HT-29 (cell line): ENCODE results near the gene ARRDC1. TPM values are rescaled to one million over a fixed set of nuclear protein-coding genes. Genes with fewer than 3 reads are reported as not detected.
A peak's percentile ranks its signal among the peaks of the same experiment; 100 is the strongest.
"Not testable (repeated sequence)": the region's sequence is repeated elsewhere in the genome, so short reads cannot be mapped to it uniquely, and the experiment has no call there.

Source experiments
- DNase-seq: peaks from one replicate; pipeline ENCODE4 v3.0.0-alpha.2; 2015; ENCODE audit warnings: low spot score
- total RNA-seq: library from RNA; depleted of rRNA; stranded (reverse); fragments of >200 nt; shearing (Covaris generic); gene quantifications from 2 replicates; pipeline ENCODE4 v1.2.3, GENCODE V29; 2014

ARRDC1 gene
- total RNA-seq, 1 experiment from 2014 or later: 189 TPM

DNA sequence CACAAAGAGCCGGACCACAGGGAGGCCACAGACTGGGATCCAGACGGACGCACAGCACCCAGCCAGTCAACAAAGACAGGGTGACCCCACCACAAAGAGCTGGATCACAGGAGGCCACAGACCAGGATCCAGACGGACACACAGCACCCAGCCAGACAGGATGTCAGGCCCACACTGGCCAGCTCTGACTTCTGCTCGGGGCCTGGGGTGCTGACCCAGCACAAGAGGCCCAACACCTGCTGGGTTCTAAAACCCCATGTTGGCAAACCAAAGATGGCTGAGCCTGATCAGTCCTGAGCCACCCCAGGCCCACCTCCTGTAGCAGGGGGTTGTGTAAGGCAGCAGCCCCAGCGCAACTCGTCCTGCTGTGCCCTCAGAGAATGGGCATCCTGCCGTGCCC, 21.5 kb upstream of the ARRDC1 start:
- no peak for DNase-seq

GRCh38 chr9:137586854-137587253, 18.6 kb upstream of the ARRDC1 start:
- DNase-seq: no peak

DNA sequence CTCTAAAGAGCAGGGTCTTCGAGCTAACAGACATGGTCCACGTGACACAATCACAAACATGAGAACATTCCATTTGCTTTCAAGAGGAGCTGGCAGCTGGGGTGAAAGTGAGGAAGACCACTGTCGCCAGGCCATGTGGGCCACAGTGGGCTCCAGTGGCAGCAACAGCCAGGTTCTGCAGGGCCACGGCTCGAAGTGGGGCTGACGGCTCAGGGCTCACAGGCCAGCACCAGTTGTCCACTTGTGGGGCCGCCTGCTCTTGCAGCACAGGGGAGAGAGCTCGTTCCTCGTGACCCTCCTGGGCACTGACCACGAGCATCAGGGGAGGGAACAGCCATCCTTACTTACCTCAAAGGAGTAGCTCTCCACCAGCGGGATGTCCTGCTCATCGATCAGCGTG, 17.2 kb upstream of the ARRDC1 start:
- no peak for DNase-seq

- DNase-seq: no peak
Observed at GRCh38 chr9:137588891-137589290, 16.6 kb upstream of the ARRDC1 start.

GRCh38 chr9:137589441-137590122, 15.9 kb upstream of the ARRDC1 start:
- DNase-seq: peak; percentile 32

- no peak for DNase-seq
Observed at GRCh38 chr9:137590123-137590468, 15.4 kb upstream of the ARRDC1 start.

DNA sequence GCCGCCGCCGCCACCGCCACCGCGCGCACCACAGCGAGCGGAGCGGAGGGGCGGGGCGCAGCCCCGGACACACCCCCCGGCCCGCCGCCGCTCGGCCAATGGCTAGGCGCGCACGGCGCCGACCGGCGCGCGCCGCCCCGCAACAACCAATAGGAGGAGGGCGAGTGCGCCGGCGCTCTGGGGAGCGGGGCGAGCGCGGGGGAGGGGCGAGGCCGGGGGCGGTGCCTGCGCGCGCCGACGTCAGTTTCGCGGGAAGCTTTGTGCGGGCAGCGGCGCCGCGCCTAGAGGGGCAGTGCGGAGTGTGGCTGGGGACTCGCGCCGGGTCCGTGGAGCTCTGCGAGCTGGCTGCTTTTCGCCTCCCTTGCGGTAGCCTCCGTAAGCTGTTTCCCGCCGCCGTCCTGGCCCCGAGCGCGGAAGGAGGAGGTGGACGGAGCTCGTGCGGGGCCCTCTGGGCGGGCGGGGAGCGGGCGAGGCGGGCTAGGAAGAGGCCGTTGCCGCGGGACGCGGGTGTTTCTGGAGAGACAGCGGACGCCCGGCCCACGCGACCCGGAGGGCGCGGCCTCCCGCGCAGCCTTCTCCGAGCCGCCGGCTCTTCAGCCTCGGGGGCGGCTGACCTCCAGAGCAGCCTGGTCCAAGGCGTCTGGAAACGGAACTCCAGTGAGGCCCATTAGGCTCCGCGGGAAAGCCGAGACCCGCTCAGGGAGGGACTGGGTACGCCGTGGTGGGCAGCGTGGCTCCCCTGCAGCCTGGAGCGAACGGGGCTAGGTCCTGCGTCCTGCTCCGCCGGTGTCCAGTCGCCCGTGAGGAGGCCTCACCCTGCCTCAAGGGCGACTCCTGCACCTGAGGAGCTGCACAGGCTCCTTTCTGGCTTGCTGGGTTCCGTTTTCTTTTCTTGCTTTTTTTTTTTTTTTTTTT, 14.8 kb upstream of the ARRDC1 start, which contains the start of gene ZMYND19:
Gene ZMYND19 (minus strand): TSS at position 44 of the 915 bp plus-strand sequence. CDS start 249 bp downstream, outside the sequence.
- peak; percentile 91 for DNase-seq

DNA sequence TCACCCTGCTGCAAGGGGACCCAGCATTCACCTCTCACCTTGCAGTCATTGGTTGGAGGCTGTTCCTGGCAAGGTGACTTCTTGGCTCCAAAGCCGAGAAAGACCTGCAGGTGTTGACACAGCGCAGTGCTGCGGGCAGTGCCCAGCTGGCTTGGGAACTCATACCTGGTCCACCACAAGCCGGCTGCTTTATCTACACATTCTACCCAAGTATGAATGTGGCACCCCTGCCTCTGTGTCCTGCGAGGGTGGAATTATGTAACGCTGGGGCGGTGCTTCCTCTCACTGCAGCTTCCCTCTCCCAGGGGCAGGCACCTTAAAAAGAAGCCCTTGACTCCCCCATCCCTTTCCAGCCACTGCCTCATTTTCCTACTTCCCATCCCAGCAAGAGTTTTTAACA, 12.7 kb upstream of the ARRDC1 start:
- DNase-seq: no peak

GRCh38 chr9:137593176-137593575, 12.3 kb upstream of the ARRDC1 start:
- no peak for DNase-seq

- DNase-seq: not testable (repeated sequence)
Observed at GRCh38 chr9:137596577-137596976, 8.9 kb upstream of the ARRDC1 start.

DNA sequence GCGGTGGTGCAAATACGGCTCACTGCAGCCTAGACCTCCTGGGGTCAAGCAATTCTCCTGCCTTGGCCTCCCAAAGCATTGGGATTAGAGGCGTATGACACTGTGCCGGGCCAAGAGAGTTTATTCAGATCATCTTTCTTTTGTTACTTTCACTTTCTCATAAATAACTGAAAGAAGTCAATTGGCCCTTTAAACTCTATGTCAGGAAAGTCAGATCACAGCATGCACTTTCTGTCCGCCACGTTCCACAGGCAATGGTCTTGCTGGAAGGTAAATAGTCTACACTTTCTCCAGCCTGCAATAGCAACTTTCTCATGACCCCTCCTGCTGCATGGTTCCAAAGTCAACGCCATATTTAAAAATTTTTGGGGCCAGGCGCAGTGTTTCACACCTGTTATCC, 6.5 kb upstream of the ARRDC1 start:
- DNase-seq: no peak

GRCh38 chr9:137602661-137603060, 2.8 kb upstream of the ARRDC1 start:
- no peak for DNase-seq

DNA sequence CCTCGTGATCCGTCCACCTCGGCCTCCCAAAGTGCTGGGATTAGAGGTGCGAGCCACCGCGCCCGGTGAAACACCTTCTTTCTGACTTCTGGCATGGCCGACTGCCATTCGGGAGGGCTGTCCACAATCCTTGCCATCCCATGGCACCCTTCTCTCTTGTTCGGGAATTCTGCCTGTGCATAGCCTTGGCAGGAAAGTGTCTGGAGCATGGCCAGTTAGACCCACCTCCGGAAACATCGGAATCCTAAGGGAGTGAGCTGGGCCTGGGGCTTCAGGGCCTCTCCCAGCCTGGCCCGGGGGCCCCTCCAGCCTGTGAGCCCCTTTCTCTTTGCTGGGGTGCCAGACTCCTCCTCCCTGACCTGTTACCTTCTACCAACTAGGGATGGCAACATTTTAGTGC, 1.6 kb upstream of the ARRDC1 start:
- no peak for DNase-seq

GRCh38 chr9:137604345-137605086, 970 bp upstream of the ARRDC1 start:
- DNase-seq: no peak

- DNase-seq: peak; percentile 47
Observed at GRCh38 chr9:137606005-137606621, 627 bp downstream of the ARRDC1 start.

GRCh38 chr9:137606734-137607138, 1.2 kb downstream of the ARRDC1 start:
- DNase-seq: peak; percentile 39

DNA sequence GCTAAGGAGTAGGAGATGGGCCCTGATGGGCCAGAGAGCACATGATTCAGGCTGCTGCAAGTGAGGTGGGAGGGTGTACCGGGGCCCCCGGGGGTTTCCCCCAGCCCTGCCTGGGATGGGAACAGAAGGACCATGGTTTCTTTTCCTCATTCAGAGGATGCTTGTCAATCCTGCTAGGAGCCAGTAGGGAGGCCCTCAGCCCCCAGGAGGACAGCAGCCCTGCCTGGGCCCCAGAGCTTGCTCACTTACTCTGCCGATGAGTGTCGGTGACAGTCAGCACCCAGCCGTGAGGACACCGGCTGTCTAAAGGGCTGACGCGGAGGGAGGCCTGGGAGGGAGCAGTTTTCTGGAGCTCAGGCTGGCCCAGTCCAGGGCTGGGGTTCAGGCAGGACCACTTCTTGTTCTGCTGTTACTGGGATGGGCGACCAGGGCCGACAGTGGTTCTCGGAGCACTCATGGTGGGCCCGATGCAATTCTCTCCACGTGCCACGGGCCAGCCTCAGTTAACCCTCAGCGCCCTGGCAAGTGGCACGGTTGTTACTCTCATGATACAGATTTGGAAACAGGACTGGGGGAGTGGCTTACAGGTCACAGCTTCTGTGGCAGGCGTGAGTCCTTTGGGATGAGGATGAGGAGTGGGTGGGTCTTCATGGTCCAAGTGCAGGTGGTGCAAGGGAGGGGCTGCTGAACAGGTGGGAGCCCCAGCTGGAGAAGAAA, 1.8 kb downstream of the ARRDC1 start:
- peak; percentile 53 for DNase-seq

- DNase-seq: peak; percentile 42
Observed at GRCh38 chr9:137610944-137611343, 5.5 kb downstream of the ARRDC1 start.

DNA sequence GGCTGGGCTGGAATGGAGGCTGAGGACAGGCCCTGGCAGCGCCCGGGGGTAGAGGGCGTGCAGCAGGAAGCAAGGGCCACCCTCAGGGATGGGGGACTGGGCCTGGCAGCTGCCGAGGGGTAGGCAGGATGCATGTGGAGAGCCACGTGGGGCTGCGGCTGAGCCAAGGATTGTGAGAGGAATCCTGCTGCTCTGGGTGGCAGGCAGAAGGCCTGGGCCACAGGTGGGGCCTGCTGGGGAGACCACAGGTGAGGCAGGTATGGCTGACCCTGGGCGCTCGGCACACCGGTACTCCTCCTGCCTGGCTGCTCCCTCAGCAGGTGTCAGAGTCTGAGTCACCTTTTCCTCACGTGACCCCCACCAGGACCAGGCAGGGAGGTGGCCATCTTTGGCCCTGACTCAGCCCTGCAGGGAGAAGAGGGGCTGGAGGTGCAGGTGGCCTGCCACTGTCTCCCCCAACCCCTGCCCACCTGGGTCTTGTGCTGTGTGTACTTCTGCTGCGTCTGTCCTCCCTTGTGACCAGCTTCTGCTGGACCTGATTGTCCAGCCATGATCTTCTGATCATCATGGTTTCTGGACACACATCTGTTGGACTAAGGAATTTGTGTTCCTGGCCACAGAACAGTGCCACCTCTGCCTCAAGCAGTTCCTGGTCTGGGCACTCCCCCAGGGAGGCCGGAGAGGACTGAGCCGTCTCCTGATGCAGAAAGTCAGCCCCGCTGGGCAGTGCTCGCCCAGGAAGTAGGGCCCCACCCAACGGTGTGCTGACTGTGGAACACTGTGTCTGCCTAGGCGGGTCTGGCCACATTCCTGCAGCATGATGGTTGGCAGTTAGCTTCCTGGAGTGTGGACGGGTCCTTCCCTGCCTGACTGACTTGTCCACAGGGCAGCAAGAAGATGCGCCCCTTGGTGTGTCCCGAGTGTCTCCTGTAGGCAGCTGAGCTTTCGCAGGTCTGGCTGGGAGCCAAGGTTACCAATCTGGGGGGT, 6.4 kb downstream of the ARRDC1 start:
- DNase-seq: peak; percentile 97

DNA sequence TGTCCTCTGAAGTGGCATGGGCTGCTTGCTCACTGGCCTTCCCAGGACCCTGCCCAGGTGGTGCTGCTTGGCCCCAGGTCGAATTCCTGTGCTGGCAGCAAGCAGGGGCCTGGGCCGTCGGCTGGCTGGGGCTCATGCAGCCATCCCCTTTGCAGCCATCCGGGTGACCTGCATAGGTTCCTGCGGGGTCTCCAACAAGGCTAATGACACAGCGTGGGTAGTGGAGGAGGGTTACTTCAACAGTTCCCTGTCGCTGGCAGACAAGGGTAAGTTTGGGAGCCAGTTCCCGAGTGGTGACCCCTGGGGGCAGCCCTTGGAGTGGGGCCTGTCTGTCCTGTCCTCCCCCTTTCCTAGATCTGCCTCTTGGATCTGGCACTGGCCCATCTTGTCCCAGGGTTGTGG, 7.3 kb downstream of the ARRDC1 start:
- no peak for DNase-seq
